SU-DHL-6 (cell line): ENCODE results near the gene CNTN2.

Experiments
- CTCF ChIP-seq: fragments of 200-600 bp; sonication (generic); IDR thresholded peaks from one replicate; pipeline ENCODE4 v1.5.1; 2017; ENCODE audit warnings: antibody characterized with exemption, mild to moderate bottlenecking, low read length, moderate library complexity; ENCODE audit not compliant: insufficient read depth, poor library complexity, severe bottlenecking
- EZH2phosphoT487 ChIP-seq: fragments of 200-600 bp; sonication (generic), shearing (Covaris generic); conservative IDR thresholded peaks from 2 replicates; pipeline ENCODE4 v1.6.1; 2018; ENCODE audit warnings: mild to moderate bottlenecking, antibody characterized with exemption, low read length, moderate library complexity, mixed read lengths

- TF ChIP-seq CTCF: no peak
- TF ChIP-seq EZH2phosphoT487: no peak
These were observed 17.8 kb upstream of the CNTN2 start for GRCh38 chr1:205025239-205025638.
